Activated naive CD8-positive, alpha-beta T cell treated with anti-CD3 and anti-CD28 coated beads, Interleukin-2, amount 50 U/mL, for 24 hours (primary cell): ENCODE results near the gene LCK.
"Not testable (repeated sequence)": the region's sequence is repeated elsewhere in the genome, so short reads cannot be mapped to it uniquely, and the experiment has no call there.

Experiments
- ATAC-seq: fragments of 150-1000 bp; cut with Tn5 transposase; one replicate; pipeline ENCODE4 v1.10.0; 2021
- DNase-seq: peaks from one replicate; pipeline ENCODE4 v3.0.0; 2021
- H3K27ac Mint-ChIP-seq: one replicate; pipeline ENCODE4 v1.8.0; 2021; ENCODE audit warnings: mild to moderate bottlenecking, mixed read lengths
- H3K27me3 Mint-ChIP-seq: one replicate; pipeline ENCODE4 v1.8.0; 2021; ENCODE audit warnings: mixed read lengths
- H3K36me3 Mint-ChIP-seq: one replicate; pipeline ENCODE4 v1.8.0; 2021; ENCODE audit warnings: low read depth, mixed read lengths
- H3K4me1 Mint-ChIP-seq: one replicate; pipeline ENCODE4 v1.8.0; 2021; ENCODE audit warnings: mixed read lengths
- H3K4me3 Mint-ChIP-seq: one replicate; pipeline ENCODE4 v1.8.0; 2021; ENCODE audit warnings: mild to moderate bottlenecking, moderate library complexity, mixed read lengths
- H3K9me3 Mint-ChIP-seq: one replicate; pipeline ENCODE4 v1.8.0; 2021; ENCODE audit warnings: mixed read lengths

LCK gene

GRCh38 chr1:32275424-32275823, 24.4 kb downstream of the LCK start:
- no peaks in the 10 kb centered on the region for H3K9me3 Mint-ChIP-seq
- H3K36me3 Mint-ChIP-seq, result peaks cover 53% of the 10 kb centered on the region
- H3K4me1 Mint-ChIP-seq, result peaks cover 44% of the 10 kb centered on the region
- ATAC-seq (no peak), DNase-seq (no peak)
- H3K27ac Mint-ChIP-seq, result no peak overlapping the region
- no peaks in the 10 kb centered on the region for H3K27me3 Mint-ChIP-seq
- peak overlapping the region; percentile 74 for H3K4me3 Mint-ChIP-seq

- Mint-ChIP-seq H3K4me3 (no peak overlapping the region), H3K9me3 (no peaks in the 10 kb centered on the region), H3K36me3 (peaks cover 52% of the 10 kb centered on the region), H3K27ac (no peak overlapping the region), H3K27me3 (no peaks in the 10 kb centered on the region), H3K4me1 (peaks cover 42% of the 10 kb centered on the region)
- ATAC-seq (no peak), DNase-seq (no peak)
These were observed 25.1 kb downstream of the LCK start for GRCh38 chr1:32276032-32276782.

- not testable (repeated sequence) for DNase-seq, H3K27me3 Mint-ChIP-seq, H3K4me3 Mint-ChIP-seq, H3K4me1 Mint-ChIP-seq, ATAC-seq, H3K27ac Mint-ChIP-seq, H3K9me3 Mint-ChIP-seq
- peaks cover 28% of the 10 kb centered on the region for H3K36me3 Mint-ChIP-seq
These were observed 33.7 kb downstream of the LCK start for GRCh38 chr1:32284777-32285176.

- Mint-ChIP-seq H3K4me1 (peaks cover 7% of the 10 kb centered on the region), H3K4me3 (no peak overlapping the region), H3K36me3 (peaks cover 23% of the 10 kb centered on the region), H3K9me3 (no peaks in the 10 kb centered on the region), H3K27me3 (no peaks in the 10 kb centered on the region), H3K27ac (no peak overlapping the region)
- peak; percentile 15 for ATAC-seq
- no peak for DNase-seq
These were observed 34.6 kb downstream of the LCK start for GRCh38 chr1:32285658-32286057.

- DNase-seq, result no peak
- Mint-ChIP-seq H3K9me3 (no peaks in the 10 kb centered on the region), H3K36me3 (peaks cover 21% of the 10 kb centered on the region), H3K27ac (no peak overlapping the region), H3K4me1 (peaks cover 18% of the 10 kb centered on the region), H3K27me3 (no peaks in the 10 kb centered on the region), H3K4me3 (no peak overlapping the region)
- ATAC-seq, result no peak
These were observed 35.7 kb downstream of the LCK start for GRCh38 chr1:32286763-32287162.

- no peaks in the 10 kb centered on the region for H3K9me3 Mint-ChIP-seq
- H3K36me3 Mint-ChIP-seq, result peaks cover 22% of the 10 kb centered on the region
- ATAC-seq, result no peak
- peaks cover 36% of the 10 kb centered on the region for H3K4me1 Mint-ChIP-seq
- no peak overlapping the region for H3K4me3 Mint-ChIP-seq
- H3K27me3 Mint-ChIP-seq, result no peaks in the 10 kb centered on the region
- H3K27ac Mint-ChIP-seq, result no peak overlapping the region
- no peak for DNase-seq
These were observed 38.2 kb downstream of the LCK start for GRCh38 chr1:32289256-32289655.

- H3K36me3 Mint-ChIP-seq, result peaks cover 24% of the 10 kb centered on the region
- no peaks in the 10 kb centered on the region for H3K9me3 Mint-ChIP-seq
- no peaks in the 10 kb centered on the region for H3K27me3 Mint-ChIP-seq
- H3K4me3 Mint-ChIP-seq, result peak overlapping the region; percentile 100
- H3K4me1 Mint-ChIP-seq, result peaks cover 54% of the 10 kb centered on the region
- DNase-seq, result no peak
- no peak for ATAC-seq
- peak overlapping the region; percentile 99 for H3K27ac Mint-ChIP-seq
These were observed 40.2 kb downstream of the LCK start for GRCh38 chr1:32291145-32291707.

GRCh38 chr1:32291708-32292538, 40.9 kb downstream of the LCK start, which contains the start of gene HDAC1:
Gene HDAC1 (plus strand): TSS chr1:32292083. CDS start chr1:32292170, 87 bp downstream.
- Mint-ChIP-seq H3K27me3 (no peaks in the 10 kb centered on the region), H3K9me3 (no peaks in the 10 kb centered on the region), H3K36me3 (peaks cover 24% of the 10 kb centered on the region), H3K4me3 (peak within 1 kb of the TSS; percentile 100), H3K27ac (peak within 1 kb of the TSS; percentile 99), H3K4me1 (peaks cover 60% of the 10 kb centered on the region)
- DNase-seq (peak; percentile 96), ATAC-seq (peak; percentile 100)

GRCh38 chr1:32298211-32298610, 47.1 kb downstream of the LCK start:
- DNase-seq, H3K27ac Mint-ChIP-seq, ATAC-seq, H3K27me3 Mint-ChIP-seq, H3K9me3 Mint-ChIP-seq, H3K4me3 Mint-ChIP-seq: not testable (repeated sequence)
- Mint-ChIP-seq H3K4me1 (peaks cover 58% of the 10 kb centered on the region), H3K36me3 (peaks cover 34% of the 10 kb centered on the region)

GRCh38 chr1:32299327-32299726, 48.3 kb downstream of the LCK start:
- DNase-seq, result no peak
- peaks cover 5% of the 10 kb centered on the region for H3K9me3 Mint-ChIP-seq
- peaks cover 38% of the 10 kb centered on the region for H3K36me3 Mint-ChIP-seq
- H3K27me3 Mint-ChIP-seq, result no peaks in the 10 kb centered on the region
- peaks cover 50% of the 10 kb centered on the region for H3K4me1 Mint-ChIP-seq
- no peak overlapping the region for H3K27ac Mint-ChIP-seq
- ATAC-seq, result no peak
- H3K4me3 Mint-ChIP-seq, result no peak overlapping the region

GRCh38 chr1:32303358-32303757, 52.3 kb downstream of the LCK start:
- Mint-ChIP-seq H3K4me1 (peaks cover 44% of the 10 kb centered on the region), H3K9me3 (peaks cover 5% of the 10 kb centered on the region), H3K36me3 (peaks cover 44% of the 10 kb centered on the region), H3K27ac (no peak overlapping the region), H3K4me3 (no peak overlapping the region), H3K27me3 (no peaks in the 10 kb centered on the region)
- ATAC-seq (no peak), DNase-seq (no peak)

- Mint-ChIP-seq H3K27me3 (no peaks in the 10 kb centered on the region), H3K27ac (no peak overlapping the region), H3K4me3 (no peak overlapping the region), H3K36me3 (peaks cover 44% of the 10 kb centered on the region), H3K4me1 (peaks cover 49% of the 10 kb centered on the region), H3K9me3 (peaks cover 5% of the 10 kb centered on the region)
- ATAC-seq (no peak), DNase-seq (no peak)
These were observed 53.0 kb downstream of the LCK start for GRCh38 chr1:32303997-32304622.

GRCh38 chr1:32305310-32305709, 54.2 kb downstream of the LCK start:
- H3K4me1 Mint-ChIP-seq, result peaks cover 52% of the 10 kb centered on the region
- ATAC-seq, result no peak
- H3K4me3 Mint-ChIP-seq, result no peak overlapping the region
- no peaks in the 10 kb centered on the region for H3K27me3 Mint-ChIP-seq
- peaks cover 5% of the 10 kb centered on the region for H3K9me3 Mint-ChIP-seq
- DNase-seq, result no peak
- no peak overlapping the region for H3K27ac Mint-ChIP-seq
- peaks cover 44% of the 10 kb centered on the region for H3K36me3 Mint-ChIP-seq

GRCh38 chr1:32307324-32307723, 56.3 kb downstream of the LCK start:
- Mint-ChIP-seq H3K9me3 (peaks cover 5% of the 10 kb centered on the region), H3K27ac (peak overlapping the region; percentile 49), H3K27me3 (no peaks in the 10 kb centered on the region), H3K4me3 (no peak overlapping the region), H3K36me3 (peaks cover 35% of the 10 kb centered on the region), H3K4me1 (peaks cover 54% of the 10 kb centered on the region)
- no peak for DNase-seq
- ATAC-seq, result peak; percentile 89
